Type B pancreatic cell (in vitro differentiated cells): ENCODE results near the gene TIAM1. TPM values are rescaled to one million over a fixed set of nuclear protein-coding genes. Genes with fewer than 3 reads are reported as not detected.
A peak's percentile ranks its signal among the peaks of the same experiment; 100 is the strongest.

Experiments used
- DNase-seq: peaks from one replicate; pipeline ENCODE4 v3.0.0; 2021; ENCODE audit warnings: mixed read lengths; ENCODE audit not compliant: unreplicated experiment; ENCODE audit errors: extremely low spot score
- H3K27ac Mint-ChIP-seq: 2 replicates; pipeline ENCODE4 v1.8.0; 2021; ENCODE audit warnings: mild to moderate bottlenecking, mixed read lengths
- H3K27me3 Mint-ChIP-seq: 2 replicates; pipeline ENCODE4 v1.8.0; 2021; ENCODE audit warnings: mixed read lengths
- H3K36me3 Mint-ChIP-seq: 2 replicates; pipeline ENCODE4 v1.8.0; 2021; ENCODE audit warnings: mixed read lengths
- H3K4me1 Mint-ChIP-seq: one replicate; pipeline ENCODE4 v1.8.0; 2021; ENCODE audit warnings: mixed read lengths; ENCODE audit not compliant: unreplicated experiment
- H3K4me3 Mint-ChIP-seq: 2 replicates; pipeline ENCODE4 v1.8.0; 2021; ENCODE audit warnings: mild to moderate bottlenecking, mixed read lengths
- H3K9me3 Mint-ChIP-seq: 2 replicates; pipeline ENCODE4 v1.8.0; 2021; ENCODE audit warnings: mixed read lengths
- total RNA-seq: library from RNA; stranded (reverse); gene quantifications from 2 replicates; pipeline ENCODE4 v1.2.1, GENCODE V29; 2021; ENCODE audit warnings: low replicate concordance
- TF ChIP-seq, protein P1 (sequence below): fragments of 200-600 bp; sonication (generic); conservative IDR thresholded peaks from 2 replicates; pipeline ENCODE4 v1.5.0; 2021; ENCODE audit warnings: antibody characterized with exemption, mild to moderate bottlenecking

TIAM1 gene
- total RNA-seq, 1 donor from 2014 or later: 49.3 TPM

GRCh38 chr21:31282095-31282709, 61.9 kb downstream of the TIAM1 start:
- Mint-ChIP-seq H3K9me3 (no peaks in the 10 kb centered on the region), H3K4me3 (no peak overlapping the region), H3K27me3 (no peaks in the 10 kb centered on the region), H3K4me1 (peaks cover 11% of the 10 kb centered on the region), H3K27ac (peak overlapping the region; percentile 80), H3K36me3 (peaks cover 6% of the 10 kb centered on the region)
- TF ChIP-seq, protein P1, sequence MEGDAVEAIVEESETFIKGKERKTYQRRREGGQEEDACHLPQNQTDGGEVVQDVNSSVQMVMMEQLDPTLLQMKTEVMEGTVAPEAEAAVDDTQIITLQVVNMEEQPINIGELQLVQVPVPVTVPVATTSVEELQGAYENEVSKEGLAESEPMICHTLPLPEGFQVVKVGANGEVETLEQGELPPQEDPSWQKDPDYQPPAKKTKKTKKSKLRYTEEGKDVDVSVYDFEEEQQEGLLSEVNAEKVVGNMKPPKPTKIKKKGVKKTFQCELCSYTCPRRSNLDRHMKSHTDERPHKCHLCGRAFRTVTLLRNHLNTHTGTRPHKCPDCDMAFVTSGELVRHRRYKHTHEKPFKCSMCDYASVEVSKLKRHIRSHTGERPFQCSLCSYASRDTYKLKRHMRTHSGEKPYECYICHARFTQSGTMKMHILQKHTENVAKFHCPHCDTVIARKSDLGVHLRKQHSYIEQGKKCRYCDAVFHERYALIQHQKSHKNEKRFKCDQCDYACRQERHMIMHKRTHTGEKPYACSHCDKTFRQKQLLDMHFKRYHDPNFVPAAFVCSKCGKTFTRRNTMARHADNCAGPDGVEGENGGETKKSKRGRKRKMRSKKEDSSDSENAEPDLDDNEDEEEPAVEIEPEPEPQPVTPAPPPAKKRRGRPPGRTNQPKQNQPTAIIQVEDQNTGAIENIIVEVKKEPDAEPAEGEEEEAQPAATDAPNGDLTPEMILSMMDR: no peak
- no peak for DNase-seq

DNA sequence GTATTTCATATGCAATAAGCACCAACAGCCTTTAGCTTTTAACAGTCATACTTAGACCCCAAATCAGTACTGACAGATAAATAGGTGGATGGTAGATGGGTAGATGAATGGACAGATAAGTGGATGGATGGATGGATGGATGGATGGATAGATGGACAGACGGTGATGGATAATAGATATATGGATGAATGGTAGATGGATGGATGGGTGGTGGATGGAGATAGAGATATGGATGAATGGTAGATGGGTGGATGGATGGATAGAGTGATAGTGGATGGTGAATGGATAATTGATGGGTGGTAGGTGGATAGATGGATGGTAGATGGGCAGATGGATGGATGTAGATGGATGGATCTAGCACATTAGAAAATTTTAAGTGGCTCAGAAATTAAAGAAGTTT, 62.5 kb downstream of the TIAM1 start:
- TF ChIP-seq, protein P1: no peak
- H3K4me3 Mint-ChIP-seq: no peak overlapping the region
- no peaks in the 10 kb centered on the region for H3K9me3 Mint-ChIP-seq
- peaks cover 8% of the 10 kb centered on the region for H3K36me3 Mint-ChIP-seq
- DNase-seq: no peak
- no peaks in the 10 kb centered on the region for H3K27me3 Mint-ChIP-seq
- peaks cover 11% of the 10 kb centered on the region for H3K4me1 Mint-ChIP-seq
- H3K27ac Mint-ChIP-seq: no peak overlapping the region

GRCh38 chr21:31279986-31280385, 64.1 kb downstream of the TIAM1 start:
- no peak for DNase-seq
- Mint-ChIP-seq H3K27me3 (no peaks in the 10 kb centered on the region), H3K4me3 (no peak overlapping the region), H3K9me3 (no peaks in the 10 kb centered on the region), H3K4me1 (peaks cover 11% of the 10 kb centered on the region), H3K27ac (no peak overlapping the region), H3K36me3 (peaks cover 13% of the 10 kb centered on the region)
- TF ChIP-seq, protein P1: no peak

DNA sequence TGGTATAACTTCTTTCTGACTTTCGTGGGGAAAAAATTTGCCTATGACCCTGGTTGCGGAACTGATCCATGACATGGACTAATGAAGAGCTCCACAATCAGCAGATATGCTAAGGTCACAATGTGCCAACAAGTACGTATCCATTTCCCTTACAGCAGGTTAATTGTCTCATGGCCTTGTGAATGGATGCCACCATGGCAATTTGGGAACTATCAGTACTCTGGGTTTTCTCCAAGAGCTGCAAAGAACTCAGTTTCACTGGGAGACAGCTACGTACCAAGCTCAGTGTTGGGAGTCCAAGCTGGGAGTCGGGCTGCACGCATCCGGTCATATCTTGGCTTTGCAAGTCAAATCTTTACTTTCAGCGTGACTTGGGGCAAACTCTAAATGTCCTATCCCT, 64.8 kb downstream of the TIAM1 start:
- H3K36me3 Mint-ChIP-seq: peaks cover 13% of the 10 kb centered on the region
- peaks cover 11% of the 10 kb centered on the region for H3K4me1 Mint-ChIP-seq
- TF ChIP-seq, protein P1: no peak
- no peak for DNase-seq
- no peak overlapping the region for H3K4me3 Mint-ChIP-seq
- no peak overlapping the region for H3K27ac Mint-ChIP-seq
- no peaks in the 10 kb centered on the region for H3K27me3 Mint-ChIP-seq
- no peaks in the 10 kb centered on the region for H3K9me3 Mint-ChIP-seq

DNA sequence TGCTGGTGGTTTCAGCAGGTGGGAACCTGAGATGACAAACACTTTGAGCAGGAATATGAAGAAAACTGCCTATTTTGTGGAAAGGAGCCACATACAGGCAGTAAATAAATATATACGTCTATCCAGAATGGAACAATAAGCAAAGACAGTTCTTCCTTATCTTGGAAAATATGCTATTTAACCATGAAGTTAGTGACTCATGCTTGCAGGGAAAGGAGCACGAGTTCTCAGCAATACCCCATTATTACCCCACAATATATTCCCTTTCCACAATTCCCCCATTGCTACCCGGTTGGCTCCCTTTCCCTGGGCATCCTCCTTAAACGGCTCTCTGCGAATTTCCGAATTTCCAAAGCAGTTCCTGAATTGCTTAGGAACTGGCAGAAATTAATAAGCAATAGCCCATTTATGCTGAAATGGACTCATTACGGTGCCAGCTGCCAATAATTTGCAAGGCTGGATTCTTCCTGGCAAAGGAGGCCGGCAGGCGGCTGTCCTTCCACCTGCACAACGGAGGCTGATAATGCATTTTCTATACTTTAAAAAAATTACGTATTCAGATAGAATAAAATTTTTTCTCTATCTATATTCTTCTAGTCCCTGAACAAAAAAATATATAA, 65.4 kb downstream of the TIAM1 start:
- peaks cover 5% of the 10 kb centered on the region for H3K4me1 Mint-ChIP-seq

More for the DNA sequence above, 65.4 kb downstream of the TIAM1 start:
- Mint-ChIP-seq H3K27me3 (no peaks in the 10 kb centered on the region), H3K9me3 (no peaks in the 10 kb centered on the region), H3K27ac (no peak overlapping the region), H3K4me3 (no peak overlapping the region), H3K36me3 (peaks cover 13% of the 10 kb centered on the region)
- DNase-seq: no peak
- TF ChIP-seq, protein P1: no peak
